ENCODE measurements around the gene CTNNA1. TPM values are rescaled to one million over a fixed set of nuclear protein-coding genes. Genes with fewer than 3 reads are reported as not detected.

Gene CTNNA1
- polyA plus RNA-seq, 1 of the 3 experiments (the other 2 are of a cell fraction) = 130 TPM

DNA sequence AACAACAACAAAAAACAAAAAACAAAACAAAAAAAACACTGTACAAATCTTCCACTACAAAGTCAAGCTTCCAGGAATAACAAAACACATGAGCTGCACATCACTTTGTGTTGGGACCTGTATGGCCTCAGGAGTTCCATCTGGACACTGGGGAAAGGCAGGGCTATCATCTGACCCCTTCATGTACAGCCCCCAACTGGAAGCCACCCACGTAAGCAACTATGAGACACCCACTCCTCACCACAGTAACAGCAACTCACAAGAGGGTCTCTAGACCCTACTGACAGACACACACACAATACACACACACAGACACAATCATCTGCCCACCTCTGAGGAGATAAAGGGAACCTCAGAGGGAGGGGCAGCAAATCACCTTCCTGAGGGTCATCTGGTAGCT is 203.6 kb downstream of the CTNNA1 start:
- POLR2A ChIA-PET = interaction anchor here (0.6 kb wide), 1 partner anchor 34 kb away, joined by 3 read pairs; no protein-coding TSS in a partner anchor
- CTCF ChIA-PET = no interaction called here

More for the DNA sequence above, 203.6 kb downstream of the CTNNA1 start:
- no peak overlapping the region for H2AFZ ChIP-seq (ENCODE audit: low read depth)
- no peak overlapping the region for H3K4me2 ChIP-seq
- H3K9me2 ChIP-seq = no peaks in the 10 kb centered on the region
- no peaks in the 10 kb centered on the region for H4K20me1 ChIP-seq (ENCODE audit: insufficient read depth)
- WGBS (ENCODE audit: low lambda C conversion rate) = 100% methylated on average over 1 of the region's 1 CpG
- TF ChIP-seq POLR2AphosphoS5 (IDR thresholded peaks at IDR 0.05; ENCODE audit: low read depth, low read length) = no peak
- TF ChIP-seq SIN3A (IDR thresholded peaks at IDR 0.05; ENCODE audit: borderline replicate concordance, low read depth, low read length) = no peak
- TF ChIP-seq, protein P1, sequence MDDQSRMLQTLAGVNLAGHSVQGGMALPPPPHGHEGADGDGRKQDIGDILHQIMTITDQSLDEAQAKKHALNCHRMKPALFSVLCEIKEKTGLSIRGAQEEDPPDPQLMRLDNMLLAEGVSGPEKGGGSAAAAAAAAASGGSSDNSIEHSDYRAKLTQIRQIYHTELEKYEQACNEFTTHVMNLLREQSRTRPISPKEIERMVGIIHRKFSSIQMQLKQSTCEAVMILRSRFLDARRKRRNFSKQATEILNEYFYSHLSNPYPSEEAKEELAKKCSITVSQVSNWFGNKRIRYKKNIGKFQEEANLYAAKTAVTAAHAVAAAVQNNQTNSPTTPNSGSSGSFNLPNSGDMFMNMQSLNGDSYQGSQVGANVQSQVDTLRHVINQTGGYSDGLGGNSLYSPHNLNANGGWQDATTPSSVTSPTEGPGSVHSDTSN (IDR thresholded peaks at IDR 0.05) = no peak
- TF ChIP-seq MEF2A (IDR thresholded peaks at IDR 0.05; ENCODE audit: borderline replicate concordance, low read depth) = no peak
- TF ChIP-seq, protein P2, sequence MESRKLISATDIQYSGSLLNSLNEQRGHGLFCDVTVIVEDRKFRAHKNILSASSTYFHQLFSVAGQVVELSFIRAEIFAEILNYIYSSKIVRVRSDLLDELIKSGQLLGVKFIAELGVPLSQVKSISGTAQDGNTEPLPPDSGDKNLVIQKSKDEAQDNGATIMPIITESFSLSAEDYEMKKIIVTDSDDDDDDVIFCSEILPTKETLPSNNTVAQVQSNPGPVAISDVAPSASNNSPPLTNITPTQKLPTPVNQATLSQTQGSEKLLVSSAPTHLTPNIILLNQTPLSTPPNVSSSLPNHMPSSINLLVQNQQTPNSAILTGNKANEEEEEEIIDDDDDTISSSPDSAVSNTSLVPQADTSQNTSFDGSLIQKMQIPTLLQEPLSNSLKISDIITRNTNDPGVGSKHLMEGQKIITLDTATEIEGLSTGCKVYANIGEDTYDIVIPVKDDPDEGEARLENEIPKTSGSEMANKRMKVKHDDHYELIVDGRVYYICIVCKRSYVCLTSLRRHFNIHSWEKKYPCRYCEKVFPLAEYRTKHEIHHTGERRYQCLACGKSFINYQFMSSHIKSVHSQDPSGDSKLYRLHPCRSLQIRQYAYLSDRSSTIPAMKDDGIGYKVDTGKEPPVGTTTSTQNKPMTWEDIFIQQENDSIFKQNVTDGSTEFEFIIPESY (IDR thresholded peaks at IDR 0.05; ENCODE audit: borderline replicate concordance, low read depth) = no peak
- TF ChIP-seq REST (IDR thresholded peaks at IDR 0.05; ENCODE audit: low read depth, low read length) = no peak
- no peak for TF ChIP-seq TCF12 (IDR thresholded peaks at IDR 0.05)
- TF ChIP-seq TAF1 (IDR thresholded peaks at IDR 0.05; ENCODE audit: borderline replicate concordance, low read depth, low read length) = no peak
- no peak for TF ChIP-seq CHD2 (IDR thresholded peaks at IDR 0.05; ENCODE audit: low read length, partially characterized antibody)
- no peak for TF ChIP-seq YY1 (IDR thresholded peaks at IDR 0.05; ENCODE audit: low read depth)
- no peak for TF ChIP-seq MXI1 (IDR thresholded peaks at IDR 0.05; ENCODE audit: low read depth, low read length)
- no peak for TF ChIP-seq EZH2phosphoT487 (IDR thresholded peaks at IDR 0.05; ENCODE audit: borderline replicate concordance, low read depth)
- no peak for TF ChIP-seq FOXJ3 (CRISPR knock-in tag; IDR thresholded peaks at IDR 0.05)
- TF ChIP-seq CTCF (IDR thresholded peaks at IDR 0.05) = no peak
- no peak for TF ChIP-seq USF2 (IDR thresholded peaks at IDR 0.05; ENCODE audit: borderline replicate concordance, low read depth, low read length)
- TF ChIP-seq NFIC (IDR thresholded peaks at IDR 0.05; ENCODE audit: borderline replicate concordance) = no peak
- no peak for TF ChIP-seq FOXM1 (IDR thresholded peaks at IDR 0.05; ENCODE audit: low read depth)
- no peak for TF ChIP-seq GABPA (IDR thresholded peaks at IDR 0.05; ENCODE audit: low read depth)
- no peak overlapping the region for H3K27ac ChIP-seq (ENCODE audit: low read depth in 2 of 2, low read length in 1 of 2)
- H3K79me2 ChIP-seq (ENCODE audit: insufficient read depth) = no peaks in the 10 kb centered on the region
- no peaks in the 10 kb centered on the region for H3F3A ChIP-seq (replicated peaks; ENCODE audit: insufficient read depth)
- H3K4me1 ChIP-seq (ENCODE audit: control insufficient read depth in 1 of 2, insufficient read depth in 2 of 2, low read depth in 1 of 2, low read length in 1 of 2) = peaks cover 16 to 51% of the 10 kb centered on the region in 2 experiments; a peak in 2 of 4 replicates
- no peaks in the 10 kb centered on the region for H3K9me3 ChIP-seq
- H3K9ac ChIP-seq = no peak overlapping the region
- H3K4me3 ChIP-seq (ENCODE audit: low read depth in 2 of 2, low read length in 1 of 2) = no peak overlapping the region
- H3K27me3 ChIP-seq (ENCODE audit: insufficient read depth) = no peaks in the 10 kb centered on the region
- no peak for DNase-seq
- no peaks in the 10 kb centered on the region for H3K36me3 ChIP-seq (replicated peaks in 1 of 2; ENCODE audit: control insufficient read depth in 1 of 2, insufficient read depth in 2 of 2, low read length in 1 of 2)

All from SK-N-SH (cell line).